HG03045 (cell line): ENCODE measurements around the gene TTC39B.

Experiments used
- ATAC-seq: cut with Tn5 transposase; IDR thresholded peaks from one replicate; pipeline ENCODE4 v1.9.1; 2021; ENCODE audit warnings: mild to moderate bottlenecking, moderate library complexity; ENCODE audit not compliant: unreplicated experiment

The TTC39B gene

GRCh38 chr9:15305470-15305869 lies 1.5 kb downstream of the TTC39B start:
- no peak for ATAC-seq

GRCh38 chr9:15304632-15305031 lies 2.4 kb downstream of the TTC39B start:
- no peak for ATAC-seq

- ATAC-seq: no peak
Measured at GRCh38 chr9:15300218-15300617, 6.8 kb downstream of the TTC39B start.

GRCh38 chr9:15299374-15299939 lies 7.6 kb downstream of the TTC39B start:
- peak; percentile 77 for ATAC-seq

- ATAC-seq: no peak
Measured at GRCh38 chr9:15298362-15298761, 8.7 kb downstream of the TTC39B start.

GRCh38 chr9:15295761-15296405 lies 11.1 kb downstream of the TTC39B start:
- peak; percentile 37 for ATAC-seq

GRCh38 chr9:15294604-15295003 lies 12.4 kb downstream of the TTC39B start:
- no peak for ATAC-seq

- ATAC-seq: no peak
Measured at GRCh38 chr9:15293804-15294316, 13.2 kb downstream of the TTC39B start.

GRCh38 chr9:15293084-15293483 lies 13.9 kb downstream of the TTC39B start:
- no peak for ATAC-seq

- no peak for ATAC-seq
Measured at GRCh38 chr9:15289603-15290002, 17.4 kb downstream of the TTC39B start.

GRCh38 chr9:15287309-15287708 lies 19.7 kb downstream of the TTC39B start:
- ATAC-seq: no peak

GRCh38 chr9:15286161-15286821 lies 20.7 kb downstream of the TTC39B start:
- no peak for ATAC-seq

GRCh38 chr9:15282567-15283285 lies 24.3 kb downstream of the TTC39B start:
- ATAC-seq: no peak

GRCh38 chr9:15280647-15281046 lies 26.4 kb downstream of the TTC39B start:
- no peak for ATAC-seq

- no peak for ATAC-seq
Measured at GRCh38 chr9:15278839-15279238, 28.2 kb downstream of the TTC39B start.

- ATAC-seq: no peak
Measured at GRCh38 chr9:15278091-15278687, 28.8 kb downstream of the TTC39B start.

- ATAC-seq: no peak
Measured at GRCh38 chr9:15277400-15278090, 29.5 kb downstream of the TTC39B start.

- no peak for ATAC-seq
Measured at GRCh38 chr9:15276328-15276938, 30.6 kb downstream of the TTC39B start.

- ATAC-seq: no peak
Measured at GRCh38 chr9:15274425-15274824, 32.6 kb downstream of the TTC39B start.

GRCh38 chr9:15272377-15272928 lies 34.6 kb downstream of the TTC39B start:
- no peak for ATAC-seq
